RWPE1 (cell line): Measurements from ENCODE around the gene SRXN1.
"Not testable (repeated sequence)": the region's sequence is repeated elsewhere in the genome, so short reads cannot be mapped to it uniquely, and the experiment has no call there.

Experiments
- CTCF ChIA-PET: fragments of 350-600 bp; sonication (Branson Sonifier 250); formaldehyde crosslinking; extraction: SDS; loops from one replicate; lab custom pipeline; 2021; lab: Yijun Ruan, JAX
- POLR2A ChIA-PET: fragments of 400-600 bp; formaldehyde crosslinking; extraction: SDS; loops from one replicate; lab custom pipeline; 2020; ENCODE audit warnings: antibody characterized with exemption; ENCODE audit not compliant: low non-redundant PET; lab: Yijun Ruan, JAX
- DNase-seq: peaks from one replicate; pipeline ENCODE4 v3.0.0; 2012; ENCODE audit warnings: low spot score
- H3K27ac ChIP-seq: fragments of 450-650 bp; 2 replicates; pipeline ENCODE4 v1.5.1; 2017
- CTCF ChIP-seq: fragments of 450-650 bp; conservative IDR thresholded peaks from 2 replicates; pipeline ENCODE4 v1.5.1; 2017; ENCODE audit warnings: low read depth, mild to moderate bottlenecking

The SRXN1 gene

GRCh38 chr20:646868-647233 lies 6.1 kb downstream of the SRXN1 start:
- DNase-seq = no peak
- POLR2A ChIA-PET = no interaction called here
- no peak for TF ChIP-seq CTCF

GRCh38 chr20:646107-646867 lies 6.7 kb downstream of the SRXN1 start:
- ChIA-PET CTCF (interaction anchor here (0.6 to 2.1 kb wide), 27 partner anchors 9 to 826 kb away, joined by 3 to 35 read pairs (median 4); partner anchors contain the start of genes SCRT2 and SLC52A3), POLR2A (interaction anchor here (0.5 kb wide), 1 partner anchor 318 kb away, joined by 5 read pairs; no protein-coding TSS in a partner anchor)
- DNase-seq = no peak
- H3K27ac ChIP-seq = peak overlapping the region; percentile 17
- TF ChIP-seq CTCF = no peak

More at GRCh38 chr20:646868-647233, 6.1 kb downstream of the SRXN1 start:
- CTCF ChIA-PET = interaction anchor here (0.6 to 2.1 kb wide), 5 partner anchors 15 to 533 kb away, joined by 3 to 9 read pairs (median 4); partner anchors contain the start of gene SLC52A3
- H3K27ac ChIP-seq = no peak overlapping the region

GRCh38 chr20:645318-646106 lies 7.5 kb downstream of the SRXN1 start:
- ChIA-PET CTCF (interaction anchor here (0.5 to 2.1 kb wide), 29 partner anchors 8 to 541 kb away, joined by 3 to 35 read pairs (median 4); partner anchors contain the start of genes SCRT2 and SLC52A3), POLR2A (interaction anchor here (0.5 kb wide), 1 partner anchor 317 kb away, joined by 5 read pairs; no protein-coding TSS in a partner anchor)
- H3K27ac ChIP-seq = peak overlapping the region; percentile 17
- peak; percentile 96 for TF ChIP-seq CTCF
- DNase-seq = peak; percentile 75

- POLR2A ChIA-PET = interaction anchor here (0.7 kb wide), 1 partner anchor 200 kb away, joined by 9 read pairs; no protein-coding TSS in a partner anchor
- DNase-seq = no peak
- no peak for TF ChIP-seq CTCF
- CTCF ChIA-PET = interaction anchor here (0.5 to 2.1 kb wide), 22 partner anchors 7 to 165 kb away, joined by 3 to 35 read pairs (median 4); partner anchors contain the start of genes SCRT2 and SLC52A3
- H3K27ac ChIP-seq = peak overlapping the region; percentile 17; the same call in 1 of the 2 replicates
Measured at GRCh38 chr20:644692-645317, 8.2 kb downstream of the SRXN1 start.

- POLR2A ChIA-PET = no interaction called here
- no peak for DNase-seq
- no peak for TF ChIP-seq CTCF
- no peak overlapping the region for H3K27ac ChIP-seq
- CTCF ChIA-PET = no interaction called here
Measured at GRCh38 chr20:642398-643174, 10.4 kb downstream of the SRXN1 start.

GRCh38 chr20:642013-642397 lies 11.0 kb downstream of the SRXN1 start:
- H3K27ac ChIP-seq, DNase-seq, POLR2A ChIA-PET, CTCF ChIA-PET: not testable (repeated sequence)
